ENCODE results near the gene ASPA.

ASPA gene

GRCh38 chr17:3535253-3535995 lies 59.6 kb downstream of the ASPA start:
- DNase-seq = no peak

- no peak for DNase-seq
Observed at GRCh38 chr17:3536716-3537115, 60.9 kb downstream of the ASPA start.

GRCh38 chr17:3539881-3540540 lies 64.2 kb downstream of the ASPA start:
- DNase-seq = no peak

GRCh38 chr17:3542410-3543088 lies 66.8 kb downstream of the ASPA start:
- no peak for DNase-seq

GRCh38 chr17:3543453-3543852 lies 67.7 kb downstream of the ASPA start:
- no peak for DNase-seq

GRCh38 chr17:3544365-3544764 lies 68.6 kb downstream of the ASPA start:
- no peak for DNase-seq

GRCh38 chr17:3545151-3545550 lies 69.4 kb downstream of the ASPA start:
- DNase-seq = no peak

GRCh38 chr17:3546521-3546920 lies 70.7 kb downstream of the ASPA start:
- DNase-seq = no peak

- no peak for DNase-seq
Observed at GRCh38 chr17:3546997-3547396, 71.2 kb downstream of the ASPA start.

- DNase-seq = no peak
Observed at GRCh38 chr17:3547628-3548027, 71.8 kb downstream of the ASPA start.

- DNase-seq = no peak
Observed at GRCh38 chr17:3549610-3550162, 73.9 kb downstream of the ASPA start.

GRCh38 chr17:3551189-3551588 lies 75.4 kb downstream of the ASPA start:
- no peak for DNase-seq

GRCh38 chr17:3552916-3553315 lies 77.1 kb downstream of the ASPA start:
- DNase-seq = no peak
